GM12891 (cell line): ENCODE measurements around the gene CFAP74.
A peak's percentile ranks its signal among the peaks of the same experiment; 100 is the strongest.

Experiments
- DNase-seq: peaks from one replicate; pipeline ENCODE4 v3.0.0; 2011; ENCODE audit warnings: low spot score; ENCODE audit not compliant: insufficient read length
- FAIRE-seq: peaks from 2 replicates; lab custom pipeline; 2011; peaks lifted over from hg19 to GRCh38; lab: Jason Lieb, UNC
- PAX5 ChIP-seq: IDR thresholded peaks from 2 replicates; pipeline ENCODE4 v1.6.1; 2011; ENCODE audit warnings: low read length, moderate library complexity, mild to moderate bottlenecking; ENCODE audit not compliant: insufficient read depth, severe bottlenecking
- POLR2A ChIP-seq: IDR thresholded peaks from 2 replicates; pipeline ENCODE4 v1.6.1; 2011; ENCODE audit warnings: low read depth, low read length, control low read depth
- POLR2AphosphoS5 ChIP-seq: IDR thresholded peaks from 2 replicates; pipeline ENCODE4 v1.6.1; 2011; ENCODE audit warnings: low read depth, low read length, control low read depth
- POU2F2 ChIP-seq: IDR thresholded peaks from 2 replicates; pipeline ENCODE4 v1.6.1; 2011; ENCODE audit warnings: low read depth, mild to moderate bottlenecking, control low read depth, low read length, moderate library complexity
- SPI1 ChIP-seq: IDR thresholded peaks from 2 replicates; pipeline ENCODE4 v1.6.1; 2011; ENCODE audit warnings: low read depth, low read length, control low read depth
- TAF1 ChIP-seq: IDR thresholded peaks from 2 replicates; pipeline ENCODE4 v1.6.1; 2011; ENCODE audit warnings: low read depth, low read length, control low read depth

The CFAP74 gene

GRCh38 chr1:1916851-1917251 is 86.7 kb downstream of the CFAP74 start:
- no peak for DNase-seq
- TF ChIP-seq TAF1 (no peak), POLR2AphosphoS5 (no peak), POLR2A (no peak), POU2F2 (no peak), SPI1 (no peak), PAX5 (no peak)
- no peak for FAIRE-seq

- FAIRE-seq (no peak), DNase-seq (no peak)
- TF ChIP-seq TAF1 (no peak), POLR2AphosphoS5 (no peak), SPI1 (no peak), PAX5 (no peak), POU2F2 (no peak), POLR2A (no peak)
These were observed 87.4 kb downstream of the CFAP74 start for GRCh38 chr1:1915911-1916840.

- DNase-seq, result no peak
- TF ChIP-seq SPI1 (no peak), POU2F2 (no peak), POLR2AphosphoS5 (no peak), POLR2A (no peak), PAX5 (no peak), TAF1 (no peak)
- FAIRE-seq, result no peak
These were observed 88.5 kb downstream of the CFAP74 start, which contains the start of gene CALML6 for GRCh38 chr1:1914971-1915692. Gene CALML6 (plus strand): TSS chr1:1915260. CDS start chr1:1915281, 21 bp downstream.

- FAIRE-seq, result no peak
- TF ChIP-seq POLR2AphosphoS5, result no peak
- no peak for TF ChIP-seq SPI1
- TF ChIP-seq TAF1, result no peak
- TF ChIP-seq POLR2A, result no peak
- no peak for TF ChIP-seq PAX5
- no peak for DNase-seq
These were observed 89.2 kb downstream of the CFAP74 start for GRCh38 chr1:1914101-1914970.

- no peak for TF ChIP-seq TAF1
- no peak for TF ChIP-seq POLR2A
- no peak for FAIRE-seq
- no peak for DNase-seq
These were observed 92.1 kb downstream of the CFAP74 start for GRCh38 chr1:1911350-1912041.

DNA sequence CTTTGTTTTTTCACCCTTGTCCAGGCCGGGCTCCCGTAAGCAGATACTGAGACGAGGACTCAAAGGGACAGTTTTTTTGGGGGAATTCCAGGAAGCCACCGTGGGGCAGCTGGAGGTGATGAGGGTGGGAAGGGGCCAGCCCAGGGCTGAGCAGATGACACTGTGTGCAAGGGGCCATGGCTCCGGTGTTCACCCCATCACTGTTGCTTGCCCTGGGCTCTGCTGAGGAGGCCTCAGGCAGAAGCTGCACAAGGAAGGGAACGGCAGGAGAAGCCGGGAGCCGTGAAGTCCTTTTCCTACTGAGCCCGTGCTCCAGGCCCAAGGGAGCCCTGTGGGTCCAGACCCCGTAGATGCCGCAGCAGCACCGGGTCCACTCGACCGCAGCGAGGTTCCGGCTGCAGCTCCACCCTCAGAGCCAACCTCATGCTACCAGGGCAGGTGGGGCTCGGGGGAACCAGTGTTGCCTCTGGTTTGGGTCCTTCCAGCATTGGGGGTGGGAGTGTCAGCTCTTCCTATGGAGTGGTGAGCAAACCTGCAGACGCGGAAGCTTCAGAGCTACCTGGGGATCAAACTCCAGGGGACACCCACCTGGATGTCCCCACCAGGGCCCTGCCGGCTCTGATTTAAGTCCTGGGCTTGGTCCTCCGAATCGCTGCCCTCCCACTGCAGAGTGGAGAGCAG is 92.8 kb downstream of the CFAP74 start:
- FAIRE-seq, result no peak
- no peak for TF ChIP-seq SPI1
- TF ChIP-seq POLR2AphosphoS5, result no peak
- TF ChIP-seq TAF1, result no peak
- TF ChIP-seq PAX5, result no peak
- TF ChIP-seq POLR2A, result no peak
- no peak for TF ChIP-seq POU2F2

DNA sequence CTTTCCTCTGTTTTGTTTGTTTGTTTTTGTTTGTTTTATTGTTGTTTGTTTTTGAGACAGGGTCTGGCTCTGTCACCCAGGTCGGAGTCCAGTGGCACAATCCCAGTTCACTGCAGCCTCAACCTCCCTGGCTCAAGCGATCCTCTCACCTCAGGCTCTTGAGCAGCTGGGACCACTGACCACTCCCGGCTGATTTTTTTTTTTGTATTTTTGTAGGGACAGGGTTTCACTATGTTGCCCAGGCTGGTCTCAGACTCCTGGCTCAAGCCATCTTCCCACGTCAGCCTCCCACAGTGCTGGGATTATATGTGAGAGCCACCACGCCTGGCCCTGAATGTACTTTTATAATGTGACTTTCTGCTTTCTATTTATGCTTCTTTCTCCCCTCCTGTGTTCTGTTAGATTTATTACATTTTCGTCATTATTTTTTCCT is 93.5 kb downstream of the CFAP74 start:
- peak; percentile 28 for FAIRE-seq
- no peak for TF ChIP-seq TAF1
- no peak for TF ChIP-seq POLR2A
- no peak for TF ChIP-seq PAX5
- TF ChIP-seq POLR2AphosphoS5, result no peak
- DNase-seq, result no peak

More for the DNA sequence above, 92.8 kb downstream of the CFAP74 start:
- DNase-seq, result no peak

GRCh38 chr1:1908506-1908791 is 95.1 kb downstream of the CFAP74 start:
- DNase-seq (no peak), FAIRE-seq (no peak)
- no peak for TF ChIP-seq SPI1
- no peak for TF ChIP-seq POU2F2
- no peak for TF ChIP-seq TAF1
- TF ChIP-seq POLR2A, result no peak
- TF ChIP-seq PAX5, result no peak
- TF ChIP-seq POLR2AphosphoS5, result no peak
